Trophoblast cell (in vitro differentiated cells and primary cell): ENCODE results near the gene RAB17.

Experiments
- DNase-seq, 2 donors: peaks; one replicate each; pipeline ENCODE4 v3.0.0-alpha.2; 2016
- H2AFZ ChIP-seq: 2 replicates; pipeline ENCODE4 v1.6.1; 2013; ENCODE audit warnings: low read length, moderate library complexity, mild to moderate bottlenecking; ENCODE audit not compliant: insufficient read depth, poor library complexity
- H2AK5ac ChIP-seq: 2 replicates; pipeline ENCODE4 v1.6.1; 2013; ENCODE audit warnings: mild to moderate bottlenecking, low read length
- H2BK120ac ChIP-seq: 2 replicates; pipeline ENCODE4 v1.6.1; 2013; ENCODE audit warnings: low read length, mild to moderate bottlenecking, moderate library complexity; ENCODE audit not compliant: insufficient read depth, poor library complexity
- H2BK12ac ChIP-seq: 2 replicates; pipeline ENCODE4 v1.6.1; 2013; ENCODE audit warnings: mild to moderate bottlenecking, low read length, moderate library complexity
- H2BK5ac ChIP-seq: 2 replicates; pipeline ENCODE4 v1.6.1; 2013; ENCODE audit warnings: low read length, low read depth, moderate library complexity, mild to moderate bottlenecking; ENCODE audit not compliant: poor library complexity
- H3K14ac ChIP-seq: 2 replicates; pipeline ENCODE4 v1.6.1; 2013; ENCODE audit warnings: mild to moderate bottlenecking, low read length
- H3K18ac ChIP-seq: 2 replicates; pipeline ENCODE4 v1.6.1; 2013; ENCODE audit warnings: mild to moderate bottlenecking, low read length
- H3K23ac ChIP-seq: 2 replicates; pipeline ENCODE4 v1.6.1; 2013; ENCODE audit warnings: low read length
- H3K27ac ChIP-seq: 2 replicates; pipeline ENCODE4 v1.5.1; 2013; ENCODE audit warnings: low read depth, mild to moderate bottlenecking, inconsistent platforms, low read length, moderate library complexity
- H3K27me3 ChIP-seq: 2 replicates; pipeline ENCODE4 v1.6.1; 2013; ENCODE audit warnings: inconsistent platforms, mild to moderate bottlenecking, low read length, moderate library complexity; ENCODE audit not compliant: insufficient read depth
- H3K36me3 ChIP-seq, 2 experiments: 1 replicate in 1 of 2; 2 replicates in 1 of 2; pipeline ENCODE4 v1.6.1; 2013; ENCODE audit warnings: low read length in 2 of 2, mild to moderate bottlenecking in 2 of 2, moderate library complexity in 1 of 2; ENCODE audit not compliant: insufficient read depth in 2 of 2, control insufficient read depth in 1 of 2
- H3K4ac ChIP-seq: 2 replicates; pipeline ENCODE4 v1.6.1; 2013; ENCODE audit warnings: low read depth, mild to moderate bottlenecking, low read length, moderate library complexity
- H3K4me1 ChIP-seq, 2 experiments: 1 replicate in 1 of 2; 2 replicates in 1 of 2; pipeline ENCODE4 v1.6.1; 2013; ENCODE audit warnings: low read length in 2 of 2, mild to moderate bottlenecking in 2 of 2, moderate library complexity in 1 of 2; ENCODE audit not compliant: insufficient read depth in 2 of 2, control insufficient read depth in 1 of 2
- H3K4me2 ChIP-seq: 2 replicates; pipeline ENCODE4 v1.6.1; 2013; ENCODE audit warnings: inconsistent platforms, mild to moderate bottlenecking, low read length, moderate library complexity
- H3K4me3 ChIP-seq: 2 replicates; pipeline ENCODE4 v1.5.1; 2013; ENCODE audit warnings: mild to moderate bottlenecking, low read depth, low read length, inconsistent platforms
- H3K79me1 ChIP-seq: one replicate; pipeline ENCODE4 v1.6.1; 2013; ENCODE audit warnings: low read length
- H3K79me2 ChIP-seq: 2 replicates; pipeline ENCODE4 v1.6.1; 2013; ENCODE audit warnings: low read length, mild to moderate bottlenecking; ENCODE audit not compliant: control insufficient read depth, insufficient read depth, poor library complexity
- H3K9ac ChIP-seq: 2 replicates; pipeline ENCODE4 v1.6.1; 2013; ENCODE audit warnings: mild to moderate bottlenecking, low read length
- H3K9me3 ChIP-seq: 2 replicates; pipeline ENCODE4 v1.6.1; 2013; ENCODE audit warnings: low read depth, mild to moderate bottlenecking, control low read depth, inconsistent platforms, low read length; ENCODE audit not compliant: insufficient read depth
- H4K12ac ChIP-seq: 2 replicates; pipeline ENCODE4 v1.6.1; 2013; ENCODE audit warnings: low read depth, mild to moderate bottlenecking, low read length, moderate library complexity
- H4K8ac ChIP-seq: 2 replicates; pipeline ENCODE4 v1.6.1; 2013; ENCODE audit warnings: low read depth, mild to moderate bottlenecking, low read length, moderate library complexity
- H4K91ac ChIP-seq: one replicate; pipeline ENCODE4 v1.6.1; 2013; ENCODE audit warnings: low read depth, mild to moderate bottlenecking, low read length, moderate library complexity
- WGBS: extraction: QIAGEN DNeasy Blood & Tissue Kit; methylation state at CpG from one replicate; pipeline ENCODE4 v1.1.7; 2013; ENCODE audit warnings: missing lambda C conversion rate; ENCODE audit not compliant: insufficient read length, insufficient coverage; ENCODE audit errors: extremely low coverage; 5-methylcytosine and 5-hydroxymethylcytosine counted together

Gene RAB17

GRCh38 chr2:237534380-237534779, 56.2 kb downstream of the RAB17 start:
- H2BK5ac ChIP-seq: no peak overlapping the region
- H3K27me3 ChIP-seq: no peaks in the 10 kb centered on the region
- WGBS: no CpG with 5 or more reads among the region's 1 CpG

GRCh38 chr2:237533668-237534161, 56.8 kb downstream of the RAB17 start:
- Histone ChIP-seq H3K14ac (no peak overlapping the region), H4K91ac (no peak overlapping the region), H3K79me1 (no peaks in the 10 kb centered on the region), H3K27ac (no peak overlapping the region), H3K9me3 (no peaks in the 10 kb centered on the region), H3K27me3 (no peaks in the 10 kb centered on the region), H3K4ac (no peak overlapping the region), H2BK5ac (no peak overlapping the region), H4K12ac (no peak overlapping the region), H2BK120ac (no peak overlapping the region), H3K18ac (no peak overlapping the region), H3K4me3 (no peak overlapping the region), H3K36me3 (no peaks in the 10 kb centered on the region), H3K23ac (no peak overlapping the region), H2AK5ac (no peak overlapping the region), H3K4me2 (no peak overlapping the region), H4K8ac (no peak overlapping the region), H3K4me1 (peaks cover 3% of the 10 kb centered on the region in 2 experiments), H3K9ac (no peak overlapping the region), H2BK12ac (no peak overlapping the region), H2AFZ (no peak overlapping the region), H3K79me2 (no peaks in the 10 kb centered on the region)
- DNase-seq: no peak
- no CpG with 5 or more reads among the region's 7 CpGs for WGBS

More at GRCh38 chr2:237534380-237534779, 56.2 kb downstream of the RAB17 start:
- Histone ChIP-seq H3K23ac (no peak overlapping the region), H3K36me3 (no peaks in the 10 kb centered on the region), H3K4me1 (peaks cover 3% of the 10 kb centered on the region in 2 experiments), H3K27ac (no peak overlapping the region), H3K79me1 (no peaks in the 10 kb centered on the region), H3K4ac (no peak overlapping the region), H4K12ac (no peak overlapping the region), H2BK12ac (no peak overlapping the region), H3K4me3 (no peak overlapping the region), H3K9me3 (no peaks in the 10 kb centered on the region), H3K9ac (no peak overlapping the region), H2BK120ac (no peak overlapping the region), H4K91ac (no peak overlapping the region), H4K8ac (no peak overlapping the region), H3K79me2 (no peaks in the 10 kb centered on the region), H2AFZ (no peak overlapping the region), H3K14ac (no peak overlapping the region), H3K4me2 (no peak overlapping the region), H3K18ac (no peak overlapping the region), H2AK5ac (no peak overlapping the region)
- no peak for DNase-seq

- Histone ChIP-seq H3K27ac (no peak overlapping the region), H4K91ac (no peak overlapping the region), H3K4me2 (no peak overlapping the region), H4K8ac (no peak overlapping the region), H4K12ac (no peak overlapping the region), H3K18ac (no peak overlapping the region), H3K27me3 (no peaks in the 10 kb centered on the region), H3K9ac (no peak overlapping the region), H3K14ac (no peak overlapping the region), H2BK5ac (no peak overlapping the region), H2AFZ (no peak overlapping the region), H3K4me3 (no peak overlapping the region), H3K9me3 (no peaks in the 10 kb centered on the region), H3K23ac (no peak overlapping the region), H3K4me1 (peaks cover 3% of the 10 kb centered on the region in 2 experiments), H3K4ac (no peak overlapping the region), H3K79me1 (no peaks in the 10 kb centered on the region), H3K36me3 (no peaks in the 10 kb centered on the region), H2BK120ac (no peak overlapping the region), H2BK12ac (no peak overlapping the region), H2AK5ac (no peak overlapping the region), H3K79me2 (no peaks in the 10 kb centered on the region)
- WGBS: no CpG with 5 or more reads among the region's 11 CpGs
- no peak for DNase-seq
Measured at GRCh38 chr2:237532160-237532559, 58.4 kb downstream of the RAB17 start.

- Histone ChIP-seq H3K9ac (no peak overlapping the region), H3K4me1 (peaks cover 3% of the 10 kb centered on the region in 2 experiments), H3K79me1 (no peaks in the 10 kb centered on the region), H4K91ac (no peak overlapping the region), H3K9me3 (no peaks in the 10 kb centered on the region), H3K27ac (no peak overlapping the region), H3K36me3 (no peaks in the 10 kb centered on the region), H2BK5ac (no peak overlapping the region), H3K79me2 (no peaks in the 10 kb centered on the region), H3K23ac (no peak overlapping the region), H3K4me2 (no peak overlapping the region), H3K14ac (no peak overlapping the region), H2BK12ac (no peak overlapping the region), H3K27me3 (no peaks in the 10 kb centered on the region), H3K18ac (no peak overlapping the region), H4K12ac (no peak overlapping the region), H4K8ac (no peak overlapping the region), H2BK120ac (no peak overlapping the region), H3K4me3 (no peak overlapping the region), H2AK5ac (no peak overlapping the region), H3K4ac (no peak overlapping the region), H2AFZ (no peak overlapping the region)
- no peak for DNase-seq
- no CpG with 5 or more reads among the region's 12 CpGs for WGBS
Measured at GRCh38 chr2:237530472-237531433, 59.8 kb downstream of the RAB17 start.
